SK-N-MC (cell line): Measurements from ENCODE around the gene DOLK.

ENCODE experiments used
- EZH2 ChIP-seq: fragments of 200-600 bp; sonication (generic); IDR thresholded peaks from one replicate; pipeline ENCODE4 v1.6.1; 2017; ENCODE audit warnings: antibody characterized with exemption
- FOXP2 ChIP-seq: optimal IDR thresholded peaks from 2 replicates; pipeline ENCODE3; 2011; ENCODE audit warnings: mild to moderate bottlenecking, moderate library complexity; ENCODE audit not compliant: insufficient read depth; ENCODE audit errors: extremely low read length, control extremely low read depth
- POLR2AphosphoS5 ChIP-seq: IDR thresholded peaks from 2 replicates; pipeline ENCODE4 v1.6.1; 2012; ENCODE audit warnings: mild to moderate bottlenecking, low read depth, low read length, borderline replicate concordance

GRCh38 chr9:128901379-128901778, 46.0 kb downstream of the DOLK start:
- TF ChIP-seq EZH2 (no peak), POLR2AphosphoS5 (no peak), FOXP2 (no peak)
